Fibroblast of gingiva (primary cell): ENCODE data around the gene NLRP1.

Experiments used
- DNase-seq: peaks from one replicate; pipeline ENCODE4 v3.0.0-alpha.2; 2011; ENCODE audit warnings: low read depth

The NLRP1 gene

DNA sequence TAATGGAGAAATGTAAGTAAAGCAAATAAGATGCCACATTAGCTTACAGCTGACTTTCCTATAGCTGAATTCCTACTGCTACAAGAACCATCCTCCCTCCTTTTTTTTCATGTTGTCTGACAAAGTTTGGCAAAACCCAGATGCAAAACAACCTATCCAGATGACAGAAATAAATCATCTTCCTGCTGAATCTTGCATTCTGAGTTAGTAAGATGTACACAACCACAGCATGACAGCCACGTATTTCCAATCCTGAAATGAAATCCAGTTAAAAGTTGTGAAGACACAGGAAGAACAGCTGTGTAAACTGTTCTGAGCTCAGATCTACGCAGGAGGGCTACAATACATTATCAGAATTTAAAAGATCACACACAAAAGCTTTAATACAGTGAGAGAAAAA, 110.4 kb downstream of the NLRP1 start:
- no peak for DNase-seq

DNA sequence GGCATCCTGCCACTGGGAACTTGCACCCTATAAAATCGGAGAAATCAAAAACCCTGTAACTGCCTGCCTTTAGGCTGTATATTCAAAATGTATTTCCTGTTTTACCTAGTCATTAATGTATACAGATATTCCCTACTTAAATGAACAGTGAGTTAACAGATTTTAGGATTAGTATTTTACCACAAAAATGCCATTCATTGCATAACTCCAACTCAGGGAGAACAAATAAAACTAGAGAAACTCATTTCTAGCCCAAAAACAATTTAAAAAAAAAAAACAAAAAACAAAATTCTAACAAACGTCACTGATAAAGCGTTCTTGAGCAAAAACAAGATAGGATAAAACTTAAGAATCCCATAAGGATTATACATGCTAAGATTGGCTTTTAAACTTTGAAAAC, 111.8 kb downstream of the NLRP1 start:
- no peak for DNase-seq

DNA sequence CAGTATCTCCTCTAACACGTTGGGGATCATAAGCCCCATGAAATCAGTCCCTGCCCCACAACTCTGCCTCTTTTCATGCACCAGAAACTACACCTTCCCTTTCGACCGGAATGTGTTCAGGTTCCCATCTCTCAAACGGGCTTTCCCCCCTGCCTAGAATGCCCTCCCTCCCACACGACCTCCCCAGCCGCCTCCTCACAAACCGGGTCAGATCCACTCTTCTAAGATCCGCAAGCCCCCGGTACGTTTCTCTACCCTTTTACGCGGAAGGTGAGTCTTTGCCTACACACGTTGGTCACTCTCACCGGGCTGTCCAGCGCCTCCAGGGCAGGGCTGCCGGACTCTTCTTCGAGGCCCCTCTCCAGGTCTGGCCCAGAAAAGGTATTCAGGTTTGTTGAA, 116.2 kb downstream of the NLRP1 start:
- no peak for DNase-seq

DNA sequence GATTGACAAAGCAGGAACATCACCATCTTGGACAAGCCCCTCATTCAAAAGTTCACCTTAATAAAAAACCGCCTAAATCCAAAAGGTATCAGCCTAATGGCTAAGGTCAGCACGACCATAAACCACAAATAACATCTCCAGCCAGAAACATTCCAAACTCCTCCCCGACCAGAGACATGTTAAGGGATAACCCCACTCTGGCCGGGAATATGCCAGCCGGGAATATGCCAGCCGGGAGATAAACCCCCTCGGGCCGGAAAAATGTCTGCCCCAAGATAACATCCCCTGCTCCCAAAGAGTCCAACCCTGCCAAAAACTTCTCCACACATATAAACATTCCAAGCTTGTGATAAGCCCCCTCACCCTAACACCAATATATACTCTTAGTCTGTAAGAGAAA, 116.9 kb downstream of the NLRP1 start:
- no peak for DNase-seq

DNA sequence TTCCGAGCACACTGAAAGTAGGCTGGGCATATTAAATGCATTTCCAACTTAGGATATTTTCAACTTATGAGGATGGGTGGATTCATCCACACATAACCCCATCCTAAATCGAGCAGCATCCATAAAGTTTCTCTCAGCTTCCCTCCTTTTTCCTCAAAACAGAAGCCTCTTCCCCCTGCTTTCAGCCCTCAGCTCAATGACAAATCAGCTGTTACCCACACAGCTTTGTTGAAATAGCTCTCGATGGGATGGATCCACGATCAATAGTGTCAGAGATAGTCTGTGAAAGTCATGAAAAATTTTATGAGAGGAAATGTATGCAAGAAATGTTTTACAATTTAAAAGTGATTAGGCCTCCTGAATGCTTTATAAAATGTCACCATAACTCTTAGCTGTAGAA, 118.0 kb downstream of the NLRP1 start:
- no peak for DNase-seq

DNA sequence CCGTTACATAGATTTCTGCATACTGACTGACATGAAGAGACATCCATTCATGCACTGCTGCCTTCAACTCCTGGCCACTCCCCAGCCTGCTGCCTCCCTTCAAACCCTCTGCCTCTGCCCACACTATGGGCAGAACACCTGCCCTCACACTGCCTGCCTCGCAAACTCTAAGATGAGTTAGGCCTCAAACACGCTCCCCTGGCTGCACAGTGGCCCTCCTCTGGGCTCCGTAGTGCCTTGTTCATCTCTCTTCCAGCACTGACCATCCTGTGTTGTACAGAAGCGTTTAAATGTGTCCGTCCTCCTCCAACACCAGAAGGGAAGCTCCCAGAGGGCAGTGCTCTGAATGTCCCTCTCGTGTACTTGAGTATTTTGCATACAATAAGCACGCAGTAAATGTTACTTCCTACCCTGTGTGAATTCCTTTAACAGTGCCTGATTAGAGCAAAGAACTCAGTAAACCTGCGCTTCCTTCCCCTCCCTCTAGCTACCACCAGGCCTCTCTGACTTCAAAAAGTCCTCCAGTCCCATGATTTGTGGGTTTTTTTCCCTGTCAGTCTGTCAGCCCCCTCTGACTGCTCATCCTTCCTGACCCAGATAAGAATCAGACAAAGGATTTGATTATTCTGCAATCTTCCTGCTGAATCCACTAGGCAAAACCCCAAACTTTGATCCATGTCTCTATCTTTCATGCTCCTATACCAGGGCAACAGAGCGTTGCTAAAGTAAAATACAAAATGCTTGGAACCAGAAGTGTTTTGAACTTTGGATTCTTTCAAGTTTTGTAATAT, 119.4 kb downstream of the NLRP1 start:
- DNase-seq, result no peak
